SK-N-SH treated with all-trans-retinoic acid at 6 μM for 48 hours (cell line): ENCODE data around the gene S100Z.

Source experiments
- ATAC-seq: fragments of 200-7000 bp; cut with Tn5 transposase; 3 replicates; pipeline ENCODE4 v1.9.1; 2020; ENCODE audit warnings: mild to moderate bottlenecking, moderate library complexity
- BACH2 ChIP-seq: fragments of 250-450 bp; sonication (Bioruptor Pico); IDR thresholded peaks from 2 replicates; pipeline ENCODE4 v1.9.0; 2021; ENCODE audit warnings: mild to moderate bottlenecking, borderline replicate concordance
- CREB5 ChIP-seq: fragments of 250-450 bp; sonication (Bioruptor Pico); IDR thresholded peaks from 2 replicates; pipeline ENCODE4 v1.5.1; 2020; ENCODE audit warnings: low read depth, mild to moderate bottlenecking, moderate library complexity
- ESRRG ChIP-seq: fragments of 250-450 bp; sonication (Bioruptor Pico); IDR thresholded peaks from 2 replicates; pipeline ENCODE4 v1.6.1; 2021; ENCODE audit warnings: mild to moderate bottlenecking
- GLIS3 ChIP-seq: fragments of 250-450 bp; sonication (Bioruptor Pico); IDR thresholded peaks from 2 replicates; pipeline ENCODE4 v1.5.0; 2020; ENCODE audit warnings: mild to moderate bottlenecking, moderate library complexity
- ISL1 ChIP-seq: fragments of 250-450 bp; sonication (Bioruptor Pico); IDR thresholded peaks from 2 replicates; pipeline ENCODE4 v2.1.2; 2022; ENCODE audit warnings: mild to moderate bottlenecking, moderate library complexity
- PATZ1 ChIP-seq: fragments of 250-450 bp; sonication (Bioruptor Pico); IDR thresholded peaks from 2 replicates; pipeline ENCODE4 v1.8.0; 2020; ENCODE audit warnings: mild to moderate bottlenecking, moderate library complexity, borderline replicate concordance
- POU6F1 ChIP-seq: fragments of 250-450 bp; sonication (Bioruptor Pico); IDR thresholded peaks from 2 replicates; pipeline ENCODE4 v1.8.0; 2021; ENCODE audit warnings: low read depth, mild to moderate bottlenecking, moderate library complexity, borderline replicate concordance
- RARB ChIP-seq: fragments of 250-450 bp; sonication (Bioruptor Pico); IDR thresholded peaks from 2 replicates; pipeline ENCODE4 v1.8.0; 2021; ENCODE audit warnings: mild to moderate bottlenecking, moderate library complexity
- SNAI2 ChIP-seq: fragments of 250-450 bp; sonication (Bioruptor Pico); IDR thresholded peaks from 2 replicates; pipeline ENCODE4 v1.5.0; 2020; ENCODE audit warnings: mild to moderate bottlenecking, moderate library complexity
- TOX ChIP-seq: fragments of 250-450 bp; sonication (Bioruptor Pico); IDR thresholded peaks from 2 replicates; pipeline ENCODE4 v1.8.0; 2021; ENCODE audit warnings: mild to moderate bottlenecking, moderate library complexity, borderline replicate concordance
- TSHZ2 ChIP-seq: fragments of 250-450 bp; sonication (Bioruptor Pico); IDR thresholded peaks from 2 replicates; pipeline ENCODE4 v1.5.0; 2020; ENCODE audit warnings: mild to moderate bottlenecking, moderate library complexity
- ZFP3 ChIP-seq: fragments of 250-450 bp; sonication (Bioruptor Pico); IDR thresholded peaks from 2 replicates; pipeline ENCODE4 v1.5.0; 2020; ENCODE audit warnings: mild to moderate bottlenecking, moderate library complexity
- ZFP30 ChIP-seq: fragments of 450-650 bp; formaldehyde crosslinking; IDR thresholded peaks from 2 replicates; pipeline ENCODE4 v1.5.0; 2022; ENCODE audit warnings: mild to moderate bottlenecking, moderate library complexity
- ZNF70 ChIP-seq: fragments of 450-650 bp; formaldehyde crosslinking; IDR thresholded peaks from 2 replicates; pipeline ENCODE4 v1.5.0; 2020; ENCODE audit warnings: mild to moderate bottlenecking, moderate library complexity
- ZNF8 ChIP-seq: fragments of 450-650 bp; formaldehyde crosslinking; IDR thresholded peaks from 2 replicates; pipeline ENCODE4 v1.5.0; 2020; ENCODE audit warnings: mild to moderate bottlenecking, moderate library complexity

Gene S100Z

GRCh38 chr5:76813982-76814562 lies 35.7 kb upstream of the S100Z start:
- TF ChIP-seq TSHZ2 (CRISPR knock-in tag) (no peak), ISL1 (CRISPR knock-in tag) (peak; percentile 58)
- ATAC-seq, result peak; percentile 67

- TF ChIP-seq ZFP30 (CRISPR knock-in tag) (no peak), GLIS3 (CRISPR knock-in tag) (no peak), ZNF70 (CRISPR knock-in tag) (no peak), TOX (CRISPR knock-in tag) (no peak), ZFP3 (CRISPR knock-in tag) (no peak)
- peak; percentile 21; the same call in 2 of the 3 replicates for ATAC-seq
These were observed 33.5 kb upstream of the S100Z start for GRCh38 chr5:76816110-76816831.

- peak; percentile 75 for ATAC-seq
- TF ChIP-seq ESRRG (CRISPR knock-in tag) (no peak), SNAI2 (CRISPR knock-in tag) (no peak), PATZ1 (CRISPR knock-in tag) (no peak), BACH2 (CRISPR knock-in tag) (no peak), ZFP30 (CRISPR knock-in tag) (no peak), ZNF8 (CRISPR knock-in tag) (no peak), TSHZ2 (CRISPR knock-in tag) (no peak)
- TF ChIP-seq, all 23 proteins: peak for 0
These were observed 30.7 kb upstream of the S100Z start, which contains the start of gene F2RL1 for GRCh38 chr5:76818844-76819831. F2RL1 (plus strand) TSS chr5:76819030; CDS start chr5:76819183, 153 bp downstream.

GRCh38 chr5:76819851-76820525 lies 29.8 kb upstream of the S100Z start:
- TF ChIP-seq ZFP3 (CRISPR knock-in tag) (no peak), CREB5 (CRISPR knock-in tag) (no peak), RARB (CRISPR knock-in tag) (no peak), TSHZ2 (CRISPR knock-in tag) (no peak), ESRRG (CRISPR knock-in tag) (no peak), ZNF70 (CRISPR knock-in tag) (no peak), POU6F1 (CRISPR knock-in tag) (no peak)
- ATAC-seq, result no peak
